Stimulated activated CD4-positive, alpha-beta T cell treated with anti-CD3 and anti-CD28 coated beads, Interleukin-1b, Interleukin-23, amount 100 ng/mL, for 1 hour (primary cell): Measurements from ENCODE around the gene CCNA1.

Experiments used
- DNase-seq, 2 donors: peaks; one replicate each; pipeline ENCODE4 v3.0.0-alpha.2; 2020; ENCODE audit warnings: low read depth in 2 of 2

CCNA1 gene

DNA sequence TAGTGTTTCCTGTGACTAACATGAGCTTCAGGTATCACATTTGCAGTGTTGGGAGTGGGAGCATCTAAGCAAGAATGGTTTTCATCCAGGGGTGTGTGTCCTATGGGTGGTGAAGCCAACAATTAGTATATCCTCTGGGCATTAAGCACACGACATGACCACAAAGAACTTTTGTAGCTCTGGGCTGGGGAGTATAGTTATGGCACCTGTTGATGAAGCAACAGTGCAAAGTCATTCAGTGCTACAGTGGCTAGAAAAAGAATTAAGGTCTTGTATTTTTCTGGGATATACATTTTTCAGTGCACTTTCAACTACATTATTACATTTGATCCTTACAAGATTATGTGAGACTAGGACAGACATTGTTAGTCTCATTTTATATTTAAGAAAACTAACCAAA lies 21.8 kb downstream of the CCNA1 start:
- DNase-seq = no peak

GRCh38 chr13:36454987-36455386 lies 22.7 kb downstream of the CCNA1 start:
- DNase-seq = no peak

- DNase-seq = no peak
Observed at GRCh38 chr13:36456577-36456976, 24.3 kb downstream of the CCNA1 start.

DNA sequence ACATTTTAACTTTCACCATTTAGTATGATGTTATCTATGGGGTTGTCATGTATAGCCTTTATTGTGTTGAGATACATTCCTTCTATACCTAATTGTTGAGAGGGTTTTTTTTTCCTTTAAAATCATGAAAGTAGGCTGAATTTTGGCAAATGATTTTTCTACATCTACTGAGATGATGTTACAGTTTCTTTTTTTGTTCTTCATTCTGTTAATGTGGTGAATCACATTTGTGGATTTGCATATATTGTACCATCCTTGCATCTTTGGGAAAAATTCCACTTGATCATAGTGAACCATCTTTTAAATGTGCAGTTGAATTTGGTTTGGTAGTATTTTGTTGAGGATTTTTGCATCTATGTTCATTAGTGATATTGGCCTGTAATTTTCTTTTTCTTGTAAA lies 29.2 kb downstream of the CCNA1 start:
- no peak for DNase-seq

- no peak for DNase-seq
Observed at GRCh38 chr13:36475468-36475867, 43.2 kb downstream of the CCNA1 start.

DNA sequence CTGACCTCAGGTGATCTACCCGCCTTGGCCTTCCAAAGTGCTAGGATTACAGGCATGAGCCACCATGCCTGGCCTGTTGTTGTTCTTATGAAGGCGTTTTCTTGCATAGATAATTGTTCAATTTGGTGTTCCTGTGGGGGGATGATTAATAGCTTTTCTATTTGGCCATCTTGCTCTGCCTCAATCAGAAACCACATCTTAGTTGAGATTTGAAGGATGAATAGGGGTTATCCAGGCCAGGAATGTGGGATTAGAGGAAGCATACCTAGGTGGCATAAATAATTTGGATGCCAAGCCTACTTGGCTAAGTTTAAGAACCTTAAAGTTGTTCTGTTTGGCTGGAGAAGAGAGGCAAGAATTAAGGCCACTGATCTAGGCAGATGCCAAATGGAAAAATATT lies 44.4 kb downstream of the CCNA1 start:
- no peak for DNase-seq

DNA sequence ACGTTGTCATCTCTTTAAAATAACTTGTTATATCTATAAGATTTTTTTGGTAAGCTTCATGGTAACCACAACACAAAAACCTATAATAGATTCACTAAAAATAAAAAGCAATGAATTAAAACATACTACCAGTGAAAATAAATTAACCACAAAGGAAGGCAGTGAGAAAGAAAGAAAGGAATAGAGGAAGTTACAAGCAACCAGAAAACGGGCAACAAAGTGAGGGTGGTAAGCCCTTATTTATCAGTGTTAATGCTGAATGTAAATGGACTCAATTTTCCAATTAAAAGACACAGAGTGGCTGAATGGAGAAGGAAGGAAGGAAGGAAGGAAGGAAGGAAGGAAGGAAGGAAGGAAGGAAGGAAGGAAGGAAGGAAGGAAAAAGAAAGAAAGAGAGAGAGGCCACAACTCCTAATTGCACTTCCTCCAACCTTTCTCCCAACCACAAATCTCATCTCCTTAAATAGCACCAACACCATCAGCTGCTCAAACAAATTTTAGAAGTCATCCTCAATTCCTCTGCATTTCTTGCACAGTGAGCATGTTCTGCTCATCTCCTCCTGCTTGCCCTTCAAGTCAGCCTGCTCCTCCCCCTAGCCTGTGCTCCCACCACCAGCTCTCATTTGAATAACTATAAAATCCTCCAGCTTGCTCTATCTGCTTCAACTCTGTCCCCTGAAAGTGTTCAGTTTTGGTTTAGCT lies 48.6 kb downstream of the CCNA1 start:
- DNase-seq = no peak

- no peak for DNase-seq
Observed at GRCh38 chr13:36490055-36490454, 57.8 kb downstream of the CCNA1 start.
